ENCODE data around the gene VPS72. TPM values are rescaled to one million over a fixed set of nuclear protein-coding genes. Genes with fewer than 3 reads are reported as not detected.

Gene VPS72
- total and polyA plus RNA-seq, 9 of the 15 experiments (the other 6 are each of a cell fraction or from before 2014, with no cell fraction given) = 7.2 to 131 (median 75.7) TPM

DNA sequence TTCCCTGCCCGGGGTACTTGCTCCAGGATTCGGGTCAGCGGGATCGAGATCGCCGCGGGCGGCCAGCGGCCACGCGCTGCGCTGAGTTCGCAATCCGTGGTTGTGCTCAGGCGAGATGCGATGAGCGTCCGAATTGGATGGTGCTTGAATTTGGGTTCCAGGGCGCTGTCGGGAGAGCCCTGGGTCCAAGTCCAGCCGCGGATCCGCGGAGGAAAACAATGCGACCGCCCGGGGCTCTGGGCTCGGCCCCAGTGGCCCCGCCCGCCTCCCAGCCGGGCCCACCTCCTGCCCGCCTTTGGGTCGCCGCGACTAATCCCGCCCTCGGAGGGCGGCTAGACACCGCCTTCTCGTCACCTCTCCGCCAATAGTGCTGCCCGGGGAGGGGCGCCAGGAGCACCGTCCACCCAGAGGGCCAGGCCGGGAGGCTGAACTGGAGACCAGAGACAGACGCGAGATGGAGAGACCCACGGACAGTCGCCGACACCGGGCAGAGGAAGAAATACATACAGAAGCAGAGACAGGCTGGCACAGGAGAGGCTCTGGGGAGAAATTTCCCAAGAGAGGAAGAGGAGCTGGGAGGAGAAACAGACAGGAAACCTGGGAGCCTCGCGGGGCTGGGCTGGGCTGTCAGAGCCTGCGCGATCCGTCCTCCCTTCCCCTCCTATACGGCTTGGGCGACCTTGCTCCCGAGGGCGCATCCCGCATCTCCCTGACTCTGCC lies 43.4 kb downstream of the VPS72 start, which contains the start of gene SEMA6C (continued):
- TF ChIP-seq SAP30 (IDR thresholded peaks at IDR 0.05; ENCODE audit: borderline replicate concordance, insufficient read depth, low read depth, low read length, poor library complexity, severe bottlenecking) (peak; percentile 78), TARDBP (IDR thresholded peaks at IDR 0.05) (peak; percentile 60; the same call in 1 of the 2 replicates), TBP (optimal IDR thresholded peaks at IDR 0.05; ENCODE audit: low read depth, low read length) (peak; percentile 58), ZNF263 (CRISPR knock-in tag; IDR thresholded peaks at IDR 0.05; ENCODE audit: borderline replicate concordance) (peak; percentile 98), POLR2A (conservative IDR thresholded peaks at IDR 0.05) (peak; percentile 71), PHF21A (IDR thresholded peaks at IDR 0.05; ENCODE audit: borderline replicate concordance, low read depth) (0 out of 2 replicates have a peak, but pooled peaks have one; percentile 2), MAX (CRISPR knock-in tag; IDR thresholded peaks at IDR 0.05) (peak; percentile 76), SNRNP70 (optimal IDR thresholded peaks at IDR 0.05; ENCODE audit: low read depth, low read length) (no peak), NR2C2 (CRISPR knock-in tag; IDR thresholded peaks at IDR 0.05) (0 out of 2 replicates have a peak, but pooled peaks have one; percentile 5), NR2C2 (tag; IDR thresholded peaks at IDR 0.05) (no peak), CCNT2 (IDR thresholded peaks at IDR 0.05; ENCODE audit: borderline replicate concordance, extremely low read depth, insufficient read length, low read depth, low read length) (peak; percentile 33), PHF20 (IDR thresholded peaks at IDR 0.05; ENCODE audit: partially characterized antibody) (peak; percentile 54), FUS (optimal IDR thresholded peaks at IDR 0.05; ENCODE audit: low read depth, low read length) (no peak)
- TF ChIP-seq, protein P1, sequence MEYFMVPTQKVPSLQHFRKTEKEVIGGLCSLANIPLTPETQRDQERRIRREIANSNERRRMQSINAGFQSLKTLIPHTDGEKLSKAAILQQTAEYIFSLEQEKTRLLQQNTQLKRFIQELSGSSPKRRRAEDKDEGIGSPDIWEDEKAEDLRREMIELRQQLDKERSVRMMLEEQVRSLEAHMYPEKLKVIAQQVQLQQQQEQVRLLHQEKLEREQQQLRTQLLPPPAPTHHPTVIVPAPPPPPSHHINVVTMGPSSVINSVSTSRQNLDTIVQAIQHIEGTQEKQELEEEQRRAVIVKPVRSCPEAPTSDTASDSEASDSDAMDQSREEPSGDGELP (CRISPR knock-in tag; IDR thresholded peaks at IDR 0.05; ENCODE audit: borderline replicate concordance) = peak; percentile 76

All from K562 (cell line).